ENCODE results near the gene MICB. TPM values are rescaled to one million over a fixed set of nuclear protein-coding genes. Genes with fewer than 3 reads are reported as not detected.

The MICB gene
- total RNA-seq, 6 experiments from 2014 or later: 0.48 to 2.0 (median 1.2) TPM

DNA sequence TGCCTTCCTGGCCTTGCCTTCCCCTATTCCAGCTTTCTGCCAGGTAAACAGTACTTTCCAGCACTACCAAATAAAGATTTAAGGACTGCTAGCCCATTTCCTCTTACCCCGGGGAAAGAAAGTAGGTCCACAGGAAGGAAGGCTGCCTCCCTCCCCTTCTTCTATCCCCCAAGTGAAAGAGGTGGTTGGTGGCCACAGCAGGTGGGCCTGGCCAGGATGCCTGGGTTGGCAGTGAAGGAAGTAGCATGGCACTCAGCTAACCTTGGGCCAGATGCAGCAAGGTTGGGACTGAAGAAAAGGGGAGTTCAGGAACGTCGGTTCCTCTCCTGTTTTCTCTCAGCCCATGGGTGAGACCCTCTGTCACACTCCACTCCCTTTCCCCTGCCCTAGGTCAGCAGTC lies 58.4 kb downstream of the MICB start:
- DNase-seq (no peak), ATAC-seq (no peak)
- H3K9me3 ChIP-seq: no peaks in the 10 kb centered on the region
- no peak for TF ChIP-seq CTCF (IDR thresholded peaks at IDR 0.05)
- TF ChIP-seq POLR2A (IDR thresholded peaks at IDR 0.05): no peak
- WGBS (ENCODE audit: insufficient coverage, low coverage, low lambda C conversion rate, missing lambda C conversion rate): 67% methylated on average over 3 of the region's 3 CpGs
- H3K36me3 ChIP-seq: peaks cover 0 to 50% (median 5%) of the 10 kb centered on the region in 4 donors
- intact Hi-C loops (cut with DNase I): no loop called here
- no peaks in the 10 kb centered on the region for H3K27me3 ChIP-seq
- H3K27ac ChIP-seq: no peak overlapping the region
- H3K4me1 ChIP-seq: no peaks in the 10 kb centered on the region
- H3K4me3 ChIP-seq: no peak overlapping the region

DNA sequence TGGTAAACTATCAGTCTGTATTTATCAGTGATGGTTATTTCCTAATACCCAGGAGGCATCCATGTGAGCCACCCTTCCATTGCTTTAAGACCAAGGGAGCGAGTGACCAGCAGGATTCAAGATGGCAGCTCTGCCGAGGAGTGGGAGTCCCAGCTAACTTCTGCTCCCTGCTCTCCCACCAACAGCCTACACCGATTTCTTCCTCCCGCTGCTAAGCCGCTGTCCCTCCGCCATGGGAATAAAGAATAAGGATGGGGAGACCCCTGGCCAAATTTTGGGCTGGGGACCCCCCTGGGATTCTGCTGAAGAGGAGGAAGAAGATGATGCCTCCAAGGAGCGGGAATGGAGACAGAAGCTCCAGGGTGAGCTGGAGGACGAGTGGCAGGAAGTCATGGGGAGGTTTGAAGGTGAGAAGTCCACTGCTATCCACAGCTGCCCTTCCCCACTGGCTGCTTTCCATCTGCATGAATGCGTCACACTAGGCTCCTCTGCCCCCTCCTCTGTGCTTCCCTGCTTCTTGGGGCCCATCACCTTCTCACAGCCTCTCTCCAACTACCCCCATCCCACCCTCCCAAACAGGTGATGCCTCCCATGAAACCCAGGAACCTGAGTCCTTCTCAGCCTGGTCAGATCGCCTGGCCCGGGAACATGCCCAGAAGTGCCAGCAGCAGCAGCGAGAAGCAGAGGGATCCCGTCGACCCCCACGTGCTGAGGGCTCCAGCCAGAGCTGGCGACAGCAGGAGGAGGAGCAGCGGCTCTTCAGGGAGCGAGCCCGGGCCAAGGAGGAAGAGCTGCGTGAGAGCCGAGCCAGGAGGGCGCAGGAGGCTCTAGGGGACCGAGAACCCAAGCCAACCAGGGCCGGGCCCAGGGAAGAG lies 59.7 kb downstream of the MICB start:
- H3K27ac ChIP-seq: peak overlapping the region in 2 of 3 donors; percentile 40 to 49
- TF ChIP-seq CTCF (IDR thresholded peaks at IDR 0.05) (no peak), POLR2A (IDR thresholded peaks at IDR 0.05) (no peak)
- ATAC-seq (peak in 3 of 4 donors; percentile 4 to 7 (median 7)), DNase-seq (peak in 1 of 3 donors; percentile 42)
- no peaks in the 10 kb centered on the region for H3K4me1 ChIP-seq
- H3K36me3 ChIP-seq: peaks cover 0 to 47% (median 5%) of the 10 kb centered on the region in 4 donors
- intact Hi-C loops (cut with DNase I): no loop called here
- WGBS (ENCODE audit: insufficient coverage, low coverage, low lambda C conversion rate, missing lambda C conversion rate): 68% methylated on average over 16 of the region's 24 CpGs
- H3K27me3 ChIP-seq: no peaks in the 10 kb centered on the region
- H3K4me3 ChIP-seq: no peak overlapping the region
- H3K9me3 ChIP-seq: no peaks in the 10 kb centered on the region

DNA sequence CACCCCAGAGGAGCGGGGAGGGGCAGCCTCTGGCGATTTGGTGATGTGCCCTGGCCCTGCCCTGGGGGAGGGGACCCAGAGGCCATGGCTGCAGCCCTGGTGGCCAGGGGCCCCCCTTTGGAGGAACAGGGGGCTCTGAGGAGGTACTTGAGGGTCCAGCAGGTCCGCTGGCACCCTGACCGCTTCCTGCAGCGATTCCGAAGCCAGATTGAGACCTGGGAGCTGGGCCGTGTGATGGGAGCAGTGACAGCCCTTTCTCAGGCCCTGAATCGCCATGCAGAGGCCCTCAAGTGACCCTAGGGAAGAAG lies 60.3 kb downstream of the MICB start:
- no peak overlapping the region for H3K4me3 ChIP-seq
- no peak for DNase-seq
- intact Hi-C loops (cut with DNase I): no loop called here
- no peaks in the 10 kb centered on the region for H3K9me3 ChIP-seq
- ATAC-seq: peak in 1 of 4 donors; percentile 5
- peaks cover 0 to 42% (median 5%) of the 10 kb centered on the region in 4 donors for H3K36me3 ChIP-seq
- H3K4me1 ChIP-seq: no peaks in the 10 kb centered on the region
- no peaks in the 10 kb centered on the region for H3K27me3 ChIP-seq
- peak overlapping the region in 2 of 3 donors; percentile 40 to 49 for H3K27ac ChIP-seq
- 75% methylated on average over 3 of the region's 8 CpGs for WGBS (ENCODE audit: insufficient coverage, low coverage, low lambda C conversion rate, missing lambda C conversion rate)
- TF ChIP-seq POLR2A (IDR thresholded peaks at IDR 0.05) (no peak), CTCF (IDR thresholded peaks at IDR 0.05) (no peak)

- ATAC-seq: peak; percentile 18 to 47 (median 37)
- Histone ChIP-seq H3K9me3 (no peaks in the 10 kb centered on the region), H3K4me1 (no peaks in the 10 kb centered on the region), H3K4me3 (no peak overlapping the region), H3K27ac (peak overlapping the region; percentile 5 to 53 (median 49)), H3K36me3 (peaks cover 0 to 36% (median 5%) of the 10 kb centered on the region in 4 donors), H3K27me3 (no peaks in the 10 kb centered on the region)
- WGBS (ENCODE audit: insufficient coverage, low coverage, low lambda C conversion rate, missing lambda C conversion rate): 59% methylated on average over 12 of the region's 14 CpGs
- intact Hi-C loops (cut with DNase I): no loop called here
- no peak for TF ChIP-seq CTCF (IDR thresholded peaks at IDR 0.05)
- TF ChIP-seq POLR2A (IDR thresholded peaks at IDR 0.05): no peak
- peak in 2 of 3 donors; percentile 43 to 64 for DNase-seq
Measured at GRCh38 chr6:31558631-31559500, 60.9 kb downstream of the MICB start.
